ENCODE results near the gene ZNF408. TPM values are rescaled to one million over a fixed set of nuclear protein-coding genes. Genes with fewer than 3 reads are reported as not detected.

The ZNF408 gene
- 10 to 100 TPM; 15.8 to 16.1 TPM for total RNA-seq

- CTCF ChIA-PET = interaction anchor here (0.6 to 2.8 kb wide), 7 partner anchors 9 to 236 kb away, joined by 3 to 22 read pairs (median 4); partner anchors contain the start of gene CSTPP1
- H3K27ac Mint-ChIP-seq = peak within 1 kb of the TSS; percentile 97
- peak within 1 kb of the TSS; percentile 98 for H3K4me3 Mint-ChIP-seq
- peaks cover 56% of the 10 kb centered on the region for H3K36me3 Mint-ChIP-seq (ENCODE audit: low read depth)
- DNase-seq (peak; percentile 100), ATAC-seq (peak; percentile 92)
- no peaks in the 10 kb centered on the region for H3K27me3 Mint-ChIP-seq (ENCODE audit: low read depth)
- POLR2A ChIA-PET = interaction anchor here (0.6 to 2.2 kb wide), 20 partner anchors 9 to 1068 kb away, joined by 3 to 17 read pairs (median 4); partner anchors contain the start of genes ACP2, CKAP5 and DDB2
- no peaks in the 10 kb centered on the region for H3K9me3 Mint-ChIP-seq (ENCODE audit: insufficient read depth)
- H3K4me1 Mint-ChIP-seq (ENCODE audit: low read depth) = peaks cover 55% of the 10 kb centered on the region
Measured at GRCh38 chr11:46700241-46701077, at the start of gene ZNF408, which contains the start of gene ARHGAP1. ZNF408 (plus strand) TSS chr11:46701031; CDS start chr11:46701048, 17 bp downstream. ARHGAP1 (minus strand) TSS chr11:46700619; CDS start chr11:46696107, 4,512 bp downstream.

DNA sequence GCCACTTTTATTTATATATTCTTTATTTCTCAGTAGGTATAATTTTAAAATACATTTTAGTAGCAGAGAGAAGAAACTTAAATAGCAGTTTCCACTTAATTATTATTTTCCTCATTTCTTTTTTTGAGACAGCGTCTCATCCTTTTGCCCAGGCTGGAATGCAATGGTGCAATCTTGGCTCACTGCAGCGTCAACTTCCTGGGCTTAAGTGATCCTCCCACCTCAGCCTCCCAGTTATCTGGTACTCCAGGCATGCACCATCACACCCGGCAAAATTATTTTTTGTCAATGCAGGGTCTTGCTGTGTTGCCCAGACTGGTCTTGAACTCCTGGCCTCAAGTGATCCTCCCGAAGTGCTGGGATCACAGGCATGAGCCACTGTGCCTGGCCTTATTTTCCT, 45.2 kb upstream of the ZNF408 start:
- no peaks in the 10 kb centered on the region for H3K9me3 Mint-ChIP-seq (ENCODE audit: insufficient read depth)
- H3K36me3 Mint-ChIP-seq (ENCODE audit: low read depth) = peaks cover 36% of the 10 kb centered on the region
- peaks cover 1% of the 10 kb centered on the region for H3K4me1 Mint-ChIP-seq (ENCODE audit: low read depth)
- ChIA-PET CTCF (no interaction called here), POLR2A (no interaction called here)
- no peak overlapping the region for H3K27ac Mint-ChIP-seq
- no peak overlapping the region for H3K4me3 Mint-ChIP-seq
- DNase-seq = no peak
- H3K27me3 Mint-ChIP-seq (ENCODE audit: low read depth) = no peaks in the 10 kb centered on the region
- no peak for ATAC-seq

- no peaks in the 10 kb centered on the region for H3K27me3 Mint-ChIP-seq (ENCODE audit: low read depth)
- DNase-seq (no peak), ATAC-seq (no peak)
- peaks cover 32% of the 10 kb centered on the region for H3K36me3 Mint-ChIP-seq (ENCODE audit: low read depth)
- H3K4me1 Mint-ChIP-seq (ENCODE audit: low read depth) = peaks cover 1% of the 10 kb centered on the region
- H3K9me3 Mint-ChIP-seq (ENCODE audit: insufficient read depth) = no peaks in the 10 kb centered on the region
- no peak overlapping the region for H3K27ac Mint-ChIP-seq
- POLR2A ChIA-PET = no interaction called here
- CTCF ChIA-PET = no interaction called here
- H3K4me3 Mint-ChIP-seq = no peak overlapping the region
Measured at GRCh38 chr11:46657186-46657585, 43.6 kb upstream of the ZNF408 start.

GRCh38 chr11:46658259-46658658, 42.6 kb upstream of the ZNF408 start:
- Mint-ChIP-seq H3K9me3 (ENCODE audit: insufficient read depth) (no peaks in the 10 kb centered on the region), H3K4me1 (ENCODE audit: low read depth) (peaks cover 2% of the 10 kb centered on the region), H3K4me3 (no peak overlapping the region), H3K27me3 (ENCODE audit: low read depth) (no peaks in the 10 kb centered on the region), H3K36me3 (ENCODE audit: low read depth) (peaks cover 39% of the 10 kb centered on the region), H3K27ac (no peak overlapping the region)
- POLR2A ChIA-PET = interaction anchor here (0.7 to 1.0 kb wide), 2 partner anchors 13 to 39 kb away, joined by 3 read pairs; no protein-coding TSS in a partner anchor
- CTCF ChIA-PET = interaction anchor here (0.7 to 1.1 kb wide), 2 partner anchors 9 to 17 kb away, joined by 3 read pairs; no protein-coding TSS in a partner anchor
- no peak for DNase-seq
- no peak for ATAC-seq

DNA sequence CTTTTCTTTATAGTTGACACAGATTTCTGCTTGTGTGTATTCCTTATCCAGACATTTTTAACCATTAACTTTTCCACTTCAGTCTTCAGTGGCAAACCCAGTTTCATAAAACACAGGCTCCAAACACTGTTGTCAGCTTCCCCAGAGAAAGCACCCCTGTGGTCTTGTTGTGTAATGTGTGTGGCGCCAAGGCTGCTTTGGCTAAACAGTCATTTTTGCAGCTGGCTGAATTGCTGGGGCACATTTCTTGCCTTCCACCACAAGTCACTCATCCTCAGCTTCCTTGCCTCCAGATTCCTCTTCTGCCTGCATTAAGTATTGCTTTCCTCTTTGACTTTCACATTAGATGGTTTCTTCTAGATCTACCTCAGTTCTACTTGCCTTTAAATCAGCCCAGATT, 40.9 kb upstream of the ZNF408 start:
- H3K27ac Mint-ChIP-seq = no peak overlapping the region
- H3K27me3 Mint-ChIP-seq (ENCODE audit: low read depth) = no peaks in the 10 kb centered on the region
- peaks cover 7% of the 10 kb centered on the region for H3K4me1 Mint-ChIP-seq (ENCODE audit: low read depth)
- ChIA-PET POLR2A (interaction anchor here (1.0 kb wide), 1 partner anchor 23 kb away, joined by 3 read pairs; no protein-coding TSS in a partner anchor), CTCF (interaction anchor here (1.1 kb wide), 1 partner anchor 17 kb away, joined by 4 read pairs; no protein-coding TSS in a partner anchor)
- no peak for DNase-seq
- no peaks in the 10 kb centered on the region for H3K9me3 Mint-ChIP-seq (ENCODE audit: insufficient read depth)
- no peak for ATAC-seq
- no peak overlapping the region for H3K4me3 Mint-ChIP-seq
- H3K36me3 Mint-ChIP-seq (ENCODE audit: low read depth) = peaks cover 50% of the 10 kb centered on the region

GRCh38 chr11:46661836-46662235, 39.0 kb upstream of the ZNF408 start:
- POLR2A ChIA-PET = no interaction called here

GRCh38 chr11:46662366-46662765, 38.5 kb upstream of the ZNF408 start:
- DNase-seq (no peak), ATAC-seq (no peak)
- H3K27me3 Mint-ChIP-seq (ENCODE audit: low read depth) = no peaks in the 10 kb centered on the region
- peaks cover 53% of the 10 kb centered on the region for H3K36me3 Mint-ChIP-seq (ENCODE audit: low read depth)
- H3K4me3 Mint-ChIP-seq = no peak overlapping the region
- no peak overlapping the region for H3K27ac Mint-ChIP-seq
- no peaks in the 10 kb centered on the region for H3K9me3 Mint-ChIP-seq (ENCODE audit: insufficient read depth)
- POLR2A ChIA-PET = no interaction called here
- peaks cover 7% of the 10 kb centered on the region for H3K4me1 Mint-ChIP-seq (ENCODE audit: low read depth)
- CTCF ChIA-PET = no interaction called here

More at GRCh38 chr11:46661836-46662235, 39.0 kb upstream of the ZNF408 start:
- peaks cover 7% of the 10 kb centered on the region for H3K4me1 Mint-ChIP-seq (ENCODE audit: low read depth)
- no peaks in the 10 kb centered on the region for H3K9me3 Mint-ChIP-seq (ENCODE audit: insufficient read depth)
- H3K4me3 Mint-ChIP-seq = no peak overlapping the region
- CTCF ChIA-PET = no interaction called here
- H3K27ac Mint-ChIP-seq = no peak overlapping the region
- H3K36me3 Mint-ChIP-seq (ENCODE audit: low read depth) = peaks cover 54% of the 10 kb centered on the region
- ATAC-seq (no peak), DNase-seq (no peak)
- no peaks in the 10 kb centered on the region for H3K27me3 Mint-ChIP-seq (ENCODE audit: low read depth)

DNA sequence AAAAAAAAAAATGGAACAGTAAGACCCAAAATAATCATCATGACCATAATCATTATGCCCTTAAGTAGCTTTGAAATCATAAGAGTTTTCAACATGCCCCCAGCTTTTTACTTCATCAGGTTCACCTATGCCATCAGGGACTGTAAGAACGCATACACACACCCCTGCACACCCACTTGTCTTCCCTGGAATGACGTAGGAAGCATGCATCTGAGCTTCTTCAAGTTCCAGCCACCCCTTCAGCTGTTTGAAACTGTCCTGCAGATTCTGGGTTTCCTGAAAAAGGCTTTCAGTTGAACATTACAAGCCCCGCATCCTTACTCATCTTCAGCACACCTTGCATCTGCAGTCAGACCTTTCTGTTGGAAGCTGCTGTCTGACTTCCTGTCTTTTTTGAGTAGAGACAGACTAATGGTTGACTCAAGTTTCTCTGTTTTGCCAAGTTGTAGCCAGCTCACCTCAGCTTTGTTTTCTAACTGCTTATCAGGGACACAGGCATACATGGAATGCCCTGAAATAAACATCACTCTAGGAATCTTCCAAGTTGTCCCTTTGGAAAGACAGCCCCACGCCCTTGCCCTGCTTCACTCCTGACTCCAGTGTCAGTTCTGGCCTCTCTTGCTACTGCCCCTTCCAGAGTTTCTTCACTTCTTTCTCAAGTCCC, 37.4 kb upstream of the ZNF408 start:
- Mint-ChIP-seq H3K36me3 (ENCODE audit: low read depth) (peaks cover 53% of the 10 kb centered on the region), H3K27me3 (ENCODE audit: low read depth) (no peaks in the 10 kb centered on the region), H3K27ac (peak overlapping the region; percentile 60), H3K4me1 (ENCODE audit: low read depth) (peaks cover 7% of the 10 kb centered on the region), H3K9me3 (ENCODE audit: insufficient read depth) (no peaks in the 10 kb centered on the region), H3K4me3 (no peak overlapping the region)
- CTCF ChIA-PET = no interaction called here
- no peak for DNase-seq
- POLR2A ChIA-PET = interaction anchor here (0.6 kb wide), 1 partner anchor 20 kb away, joined by 3 read pairs; no protein-coding TSS in a partner anchor
- no peak for ATAC-seq

- ATAC-seq (no peak), DNase-seq (no peak)
- peaks cover 12% of the 10 kb centered on the region for H3K4me1 Mint-ChIP-seq (ENCODE audit: low read depth)
- no peaks in the 10 kb centered on the region for H3K27me3 Mint-ChIP-seq (ENCODE audit: low read depth)
- ChIA-PET CTCF (no interaction called here), POLR2A (no interaction called here)
- no peak overlapping the region for H3K4me3 Mint-ChIP-seq
- no peak overlapping the region for H3K27ac Mint-ChIP-seq
- H3K36me3 Mint-ChIP-seq (ENCODE audit: low read depth) = peaks cover 54% of the 10 kb centered on the region
- no peaks in the 10 kb centered on the region for H3K9me3 Mint-ChIP-seq (ENCODE audit: insufficient read depth)
Measured at GRCh38 chr11:46664612-46665011, 36.2 kb upstream of the ZNF408 start.

- DNase-seq = no peak
- peaks cover 16% of the 10 kb centered on the region for H3K4me1 Mint-ChIP-seq (ENCODE audit: low read depth)
- ChIA-PET POLR2A (no interaction called here), CTCF (no interaction called here)
- no peak overlapping the region for H3K27ac Mint-ChIP-seq
- no peaks in the 10 kb centered on the region for H3K27me3 Mint-ChIP-seq (ENCODE audit: low read depth)
- no peak for ATAC-seq
- H3K9me3 Mint-ChIP-seq (ENCODE audit: insufficient read depth) = no peaks in the 10 kb centered on the region
- no peak overlapping the region for H3K4me3 Mint-ChIP-seq
- H3K36me3 Mint-ChIP-seq (ENCODE audit: low read depth) = peaks cover 52% of the 10 kb centered on the region
Measured at GRCh38 chr11:46665356-46665755, 35.5 kb upstream of the ZNF408 start.

GRCh38 chr11:46666516-46666915, 34.3 kb upstream of the ZNF408 start:
- Mint-ChIP-seq H3K4me3 (no peak overlapping the region), H3K4me1 (ENCODE audit: low read depth) (peaks cover 27% of the 10 kb centered on the region), H3K27me3 (ENCODE audit: low read depth) (no peaks in the 10 kb centered on the region), H3K27ac (no peak overlapping the region), H3K9me3 (ENCODE audit: insufficient read depth) (no peaks in the 10 kb centered on the region), H3K36me3 (ENCODE audit: low read depth) (peaks cover 57% of the 10 kb centered on the region)
- DNase-seq = no peak
- POLR2A ChIA-PET = no interaction called here
- CTCF ChIA-PET = interaction anchor here (0.5 kb wide), 1 partner anchor 557 kb away, joined by 3 read pairs; no protein-coding TSS in a partner anchor
- no peak for ATAC-seq

- DNase-seq = no peak
- ATAC-seq = no peak
- Mint-ChIP-seq H3K4me3 (no peak overlapping the region), H3K4me1 (ENCODE audit: low read depth) (peaks cover 32% of the 10 kb centered on the region), H3K9me3 (ENCODE audit: insufficient read depth) (no peaks in the 10 kb centered on the region), H3K27ac (no peak overlapping the region), H3K36me3 (ENCODE audit: low read depth) (peaks cover 61% of the 10 kb centered on the region), H3K27me3 (ENCODE audit: low read depth) (no peaks in the 10 kb centered on the region)
- ChIA-PET POLR2A (no interaction called here), CTCF (interaction anchor here (0.5 kb wide), 1 partner anchor 557 kb away, joined by 3 read pairs; no protein-coding TSS in a partner anchor)
Measured at GRCh38 chr11:46667043-46667481, 33.8 kb upstream of the ZNF408 start.
